ENCODE results near the gene KIF25.

DNA sequence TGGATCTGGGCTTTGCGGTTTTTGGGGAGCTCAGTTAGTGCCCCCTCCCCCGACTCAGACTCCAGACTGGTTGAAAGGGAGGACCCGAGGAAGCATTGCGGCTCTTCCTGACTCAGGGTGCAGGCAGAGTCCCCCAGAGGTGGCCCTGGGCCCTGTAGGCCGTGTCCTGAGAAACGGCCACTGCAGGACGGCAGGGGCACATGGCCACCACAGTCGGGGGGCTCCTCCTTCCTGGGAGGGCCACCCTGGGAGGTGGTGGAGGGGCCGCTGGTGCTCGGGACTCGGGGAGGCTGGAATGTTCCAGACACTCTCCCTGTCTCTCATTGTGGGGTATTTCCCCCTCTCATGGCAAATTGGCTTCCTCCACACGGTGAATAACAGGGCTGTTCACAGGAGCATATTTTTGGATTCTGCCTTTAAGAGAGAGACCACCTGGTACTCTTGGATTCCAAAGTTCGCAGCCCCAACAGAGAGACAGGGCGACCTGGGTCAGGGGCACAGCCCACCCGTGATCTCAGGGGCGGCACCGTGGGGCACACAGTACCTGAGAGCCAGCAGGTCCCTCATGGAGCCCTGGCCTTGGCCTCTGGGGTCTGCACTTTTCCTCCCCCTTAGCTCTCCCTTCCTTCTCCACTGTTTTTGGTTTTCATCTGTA, 45.8 kb downstream of the KIF25 start:
- TF ChIP-seq POLR2AphosphoS5 (IDR thresholded peaks at IDR 0.05) (no peak), POLR2A (IDR thresholded peaks at IDR 0.05) (no peak), EP300 (IDR thresholded peaks at IDR 0.05) (no peak)
- TF ChIP-seq, protein P1, sequence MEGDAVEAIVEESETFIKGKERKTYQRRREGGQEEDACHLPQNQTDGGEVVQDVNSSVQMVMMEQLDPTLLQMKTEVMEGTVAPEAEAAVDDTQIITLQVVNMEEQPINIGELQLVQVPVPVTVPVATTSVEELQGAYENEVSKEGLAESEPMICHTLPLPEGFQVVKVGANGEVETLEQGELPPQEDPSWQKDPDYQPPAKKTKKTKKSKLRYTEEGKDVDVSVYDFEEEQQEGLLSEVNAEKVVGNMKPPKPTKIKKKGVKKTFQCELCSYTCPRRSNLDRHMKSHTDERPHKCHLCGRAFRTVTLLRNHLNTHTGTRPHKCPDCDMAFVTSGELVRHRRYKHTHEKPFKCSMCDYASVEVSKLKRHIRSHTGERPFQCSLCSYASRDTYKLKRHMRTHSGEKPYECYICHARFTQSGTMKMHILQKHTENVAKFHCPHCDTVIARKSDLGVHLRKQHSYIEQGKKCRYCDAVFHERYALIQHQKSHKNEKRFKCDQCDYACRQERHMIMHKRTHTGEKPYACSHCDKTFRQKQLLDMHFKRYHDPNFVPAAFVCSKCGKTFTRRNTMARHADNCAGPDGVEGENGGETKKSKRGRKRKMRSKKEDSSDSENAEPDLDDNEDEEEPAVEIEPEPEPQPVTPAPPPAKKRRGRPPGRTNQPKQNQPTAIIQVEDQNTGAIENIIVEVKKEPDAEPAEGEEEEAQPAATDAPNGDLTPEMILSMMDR (IDR thresholded peaks at IDR 0.05): no peak
